Keratinocyte (primary cell): ENCODE results near the gene SDK1. TPM values are rescaled to one million over a fixed set of nuclear protein-coding genes. Genes with fewer than 3 reads are reported as not detected.

ENCODE experiments used
- DNase-seq: peaks from one replicate; pipeline ENCODE4 v3.0.0-alpha.2; 2011; ENCODE audit warnings: low read depth, missing footprints, low spot score
- FAIRE-seq: peaks from 2 replicates; lab custom pipeline; 2011; peaks lifted over from hg19 to GRCh38; lab: Jason Lieb, UNC
- H2AFZ ChIP-seq: 2 replicates; pipeline ENCODE4 v1.6.0; 2012; ENCODE audit warnings: low read length, control low read depth, inconsistent platforms; ENCODE audit not compliant: control insufficient read depth
- H3K27ac ChIP-seq: 2 replicates; pipeline ENCODE4 v1.5.1; 2011; ENCODE audit warnings: low read length; ENCODE audit not compliant: control insufficient read depth, insufficient read depth
- H3K27me3 ChIP-seq: 3 replicates; pipeline ENCODE4 v1.6.0; 2011; ENCODE audit warnings: low read length; ENCODE audit not compliant: control insufficient read depth, insufficient read depth; ENCODE audit errors: extremely low read depth
- H3K36me3 ChIP-seq, 2 experiments: 2 replicates in 1 of 2; 3 replicates in 1 of 2; pipeline ENCODE4 v1.5.1; 2011; ENCODE audit warnings: low read length in 2 of 2, mild to moderate bottlenecking in 1 of 2; ENCODE audit not compliant: control insufficient read depth in 2 of 2, insufficient read depth in 2 of 2; ENCODE audit errors: extremely low read depth in 1 of 2
- H3K4me1 ChIP-seq: 3 replicates; pipeline ENCODE4 v1.5.1; 2011; ENCODE audit warnings: low read length; ENCODE audit not compliant: control insufficient read depth, insufficient read depth; ENCODE audit errors: extremely low read depth
- H3K4me2 ChIP-seq: 3 replicates; pipeline ENCODE4 v1.6.0; 2011; ENCODE audit warnings: low read depth, low read length; ENCODE audit not compliant: control insufficient read depth, insufficient read depth; ENCODE audit errors: extremely low read depth
- H3K4me3 ChIP-seq, 3 experiments: fragments of 200-600 bp in 1 of 3; sonication (generic) in 1 of 3; 2 replicates in 2 of 3; 3 replicates in 1 of 3; pipeline ENCODE4 v1.5.1; 2011 to 2016; ENCODE audit warnings: low read length in 3 of 3, mild to moderate bottlenecking in 3 of 3, control low read depth in 2 of 3, inconsistent platforms in 1 of 3, low read depth in 1 of 3, mixed read lengths in 1 of 3, mixed run types in 1 of 3, moderate library complexity in 1 of 3; ENCODE audit not compliant: control insufficient read depth in 2 of 3, insufficient read depth in 2 of 3; ENCODE audit errors: extremely low read depth in 1 of 3
- H3K79me2 ChIP-seq: 2 replicates; pipeline ENCODE4 v1.6.0; 2012; ENCODE audit warnings: low read length; ENCODE audit not compliant: control insufficient read depth, insufficient read depth
- H3K9ac ChIP-seq: 3 replicates; pipeline ENCODE4 v1.6.0; 2011; ENCODE audit warnings: low read length; ENCODE audit not compliant: control insufficient read depth, insufficient read depth; ENCODE audit errors: extremely low read depth
- H3K9me1 ChIP-seq: 3 replicates; pipeline ENCODE4 v1.6.0; 2011; ENCODE audit warnings: low read length; ENCODE audit not compliant: control insufficient read depth, insufficient read depth; ENCODE audit errors: extremely low read depth
- H3K9me3 ChIP-seq: 2 replicates; pipeline ENCODE4 v1.5.1; 2012; ENCODE audit warnings: low read depth, low read length; ENCODE audit not compliant: control insufficient read depth
- H4K20me1 ChIP-seq: 3 replicates; pipeline ENCODE4 v1.6.0; 2011; ENCODE audit warnings: low read length; ENCODE audit not compliant: control insufficient read depth, insufficient read depth; ENCODE audit errors: extremely low read depth
- CTCF ChIP-seq, 3 experiments: IDR thresholded peaks in 1 of 3; conservative IDR thresholded peaks in 1 of 3; optimal IDR thresholded peaks in 1 of 3; 2 replicates in 2 of 3; 3 replicates in 1 of 3; pipeline versions ENCODE3 to v1.5.1; 2011; ENCODE audit warnings: low read length in 3 of 3, mild to moderate bottlenecking in 3 of 3, moderate library complexity in 2 of 3, control low read depth in 1 of 3, inconsistent platforms in 1 of 3; ENCODE audit not compliant: insufficient read depth in 2 of 3; ENCODE audit errors: extremely low read depth in 1 of 3
- EZH2 ChIP-seq: IDR thresholded peaks from one replicate; pipeline ENCODE4 v1.6.1; 2012; ENCODE audit warnings: inconsistent platforms, mild to moderate bottlenecking, low read length, moderate library complexity
- dilution Hi-C: fragments of 300-500 bp; cut with MboI; formaldehyde crosslinking; loops from one replicate; pipeline ENCODE4 v1.7.0; 2020; ENCODE audit warnings: low sequenced_read_pairs; ENCODE audit not compliant: extremely low pct_ligation_motif_present
- polyA plus RNA-seq, 5 experiments: library from polyadenylated mRNA; depleted of rRNA in 3 of 5; stranded (reverse) in 3 of 5; stranded (forward) in 1 of 5; unstranded in 1 of 5; fragments of >200 nt; gene quantifications; 1 replicate in 1 of 5; 2 replicates in 3 of 5; 3 replicates in 1 of 5; pipeline versions ENCODE4 v1.2.1 to v1.2.3, GENCODE V29; 2011 to 2012; ENCODE audit warnings: missing spikeins in 2 of 5, low read depth in 1 of 5, low replicate concordance in 1 of 5

Gene SDK1
- polyA plus RNA-seq, 1 donor (not counting 4 experiments of a cell fraction or from before 2014, with no cell fraction given): 0.66 TPM

GRCh38 chr7:4084271-4084670 lies 783.2 kb downstream of the SDK1 start:
- TF ChIP-seq EZH2: no peak
- TF ChIP-seq CTCF (optimal IDR thresholded peaks at IDR 0.05 in 1 of 3, IDR thresholded peaks at IDR 0.05 in 1 of 3, conservative IDR thresholded peaks at IDR 0.05 in 1 of 3; ENCODE audit: extremely low read depth in 1 of 3, insufficient read depth in 2 of 3, low read length in 3 of 3): no peak
- Histone ChIP-seq H4K20me1 (no peaks in the 10 kb centered on the region), H3K4me2 (no peak overlapping the region), H3K36me3 (peaks cover 0 to 1% of the 10 kb centered on the region in 2 experiments), H3K9me1 (no peaks in the 10 kb centered on the region), H3K4me3 (no peak overlapping the region), H3K9me3 (no peaks in the 10 kb centered on the region), H3K79me2 (no peaks in the 10 kb centered on the region), H3K4me1 (no peaks in the 10 kb centered on the region), H3K9ac (no peak overlapping the region), H3K27ac (no peak overlapping the region), H2AFZ (no peak overlapping the region), H3K27me3 (no peaks in the 10 kb centered on the region)
- FAIRE-seq (no peak), DNase-seq (no peak)
- dilution Hi-C loops: no loop called here

- Histone ChIP-seq H3K4me2 (no peak overlapping the region), H3K9me3 (peaks cover 2% of the 10 kb centered on the region), H4K20me1 (no peaks in the 10 kb centered on the region), H3K27ac (no peak overlapping the region), H3K79me2 (no peaks in the 10 kb centered on the region), H3K4me3 (no peak overlapping the region), H3K9ac (no peak overlapping the region), H3K36me3 (peaks cover 0 to 1% of the 10 kb centered on the region in 2 experiments), H3K27me3 (no peaks in the 10 kb centered on the region), H3K4me1 (no peaks in the 10 kb centered on the region), H3K9me1 (no peaks in the 10 kb centered on the region), H2AFZ (no peak overlapping the region)
- no peak for TF ChIP-seq CTCF (optimal IDR thresholded peaks at IDR 0.05 in 1 of 3, IDR thresholded peaks at IDR 0.05 in 1 of 3, conservative IDR thresholded peaks at IDR 0.05 in 1 of 3; ENCODE audit: extremely low read depth in 1 of 3, insufficient read depth in 2 of 3, low read length in 3 of 3)
- TF ChIP-seq EZH2: no peak
- no peak for FAIRE-seq
- DNase-seq: no peak
- dilution Hi-C loops: no loop called here
These were observed 785.1 kb downstream of the SDK1 start for GRCh38 chr7:4085937-4086691.
